GM10248 (cell line): Measurements from ENCODE around the gene TMEM181.

Experiments used
- CTCF ChIA-PET: fragments of 300-600 bp; sonication (Branson Sonifier 250); formaldehyde crosslinking; extraction: SDS; loops from one replicate; lab custom pipeline; 2021; ENCODE audit warnings: antibody characterized with exemption; lab: Yijun Ruan, JAX
- POLR2A ChIA-PET: fragments of 350-650 bp; sonication (Branson Sonifier 250); formaldehyde crosslinking; extraction: SDS; loops from one replicate; lab custom pipeline; 2020; ENCODE audit warnings: antibody characterized with exemption; lab: Yijun Ruan, JAX
- DNase-seq: peaks from one replicate; pipeline ENCODE4 v3.0.0; 2012; ENCODE audit errors: extremely low spot score
- CTCF ChIP-seq: IDR thresholded peaks from 2 replicates; pipeline ENCODE4 v1.5.1; 2012; ENCODE audit warnings: mild to moderate bottlenecking, low read depth; ENCODE audit errors: extremely low read depth, missing control alignments, control extremely low read depth

Gene TMEM181

GRCh38 chr6:158566207-158566818 lies 6.4 kb downstream of the TMEM181 start:
- no peak for DNase-seq
- ChIA-PET CTCF (interaction anchor here (2.0 kb wide), 1 partner anchor 345 kb away, joined by 4 read pairs; no protein-coding TSS in a partner anchor), POLR2A (no interaction called here)
- TF ChIP-seq CTCF, result no peak

GRCh38 chr6:158567152-158567551 lies 7.3 kb downstream of the TMEM181 start:
- POLR2A ChIA-PET, result no interaction called here
- DNase-seq, result no peak
- CTCF ChIA-PET, result interaction anchor here (1.0 to 2.1 kb wide), 5 partner anchors 11 to 346 kb away, joined by 3 to 8 read pairs (median 4); no protein-coding TSS in a partner anchor
- TF ChIP-seq CTCF, result no peak

GRCh38 chr6:158567871-158568401 lies 8.0 kb downstream of the TMEM181 start:
- CTCF ChIA-PET, result interaction anchor here (0.9 to 2.1 kb wide), 7 partner anchors 10 to 347 kb away, joined by 3 to 8 read pairs (median 4); no protein-coding TSS in a partner anchor
- POLR2A ChIA-PET, result no interaction called here
- no peak for TF ChIP-seq CTCF
- no peak for DNase-seq

GRCh38 chr6:158568549-158568948 lies 8.7 kb downstream of the TMEM181 start:
- no peak for TF ChIP-seq CTCF
- DNase-seq, result no peak
- ChIA-PET POLR2A (no interaction called here), CTCF (interaction anchor here (0.9 to 2.1 kb wide), 3 partner anchors 11 to 30 kb away, joined by 4 to 8 read pairs (median 4); no protein-coding TSS in a partner anchor)

GRCh38 chr6:158569036-158569435 lies 9.1 kb downstream of the TMEM181 start:
- no peak for TF ChIP-seq CTCF
- CTCF ChIA-PET, result interaction anchor here (0.9 to 2.1 kb wide), 4 partner anchors 9 to 30 kb away, joined by 3 to 8 read pairs (median 4); no protein-coding TSS in a partner anchor
- POLR2A ChIA-PET, result no interaction called here
- no peak for DNase-seq

- TF ChIP-seq CTCF, result no peak
- ChIA-PET POLR2A (interaction anchor here (1.0 kb wide), 1 partner anchor 325 kb away, joined by 3 read pairs; no protein-coding TSS in a partner anchor), CTCF (interaction anchor here (0.8 to 1.3 kb wide), 5 partner anchors 11 to 350 kb away, joined by 3 to 4 read pairs (median 3); no protein-coding TSS in a partner anchor)
- DNase-seq, result no peak
Observed at GRCh38 chr6:158570681-158570962, 10.7 kb downstream of the TMEM181 start.
